CD4-positive, alpha-beta T cell treated with Interleukin-21 for 1 hour (primary cell): ENCODE measurements around the gene FGF12.
A peak's percentile ranks its signal among the peaks of the same experiment; 100 is the strongest.

Source experiments
- DNase-seq: peaks from one replicate; pipeline ENCODE4 v3.0.0-alpha.2; 2020

Gene FGF12

GRCh38 chr3:192487033-192487432 is 240.3 kb downstream of the FGF12 start:
- no peak for DNase-seq

- DNase-seq: no peak
Observed at GRCh38 chr3:192482809-192483208, 244.5 kb downstream of the FGF12 start.

GRCh38 chr3:192482391-192482790 is 244.9 kb downstream of the FGF12 start:
- DNase-seq: no peak

- DNase-seq: no peak
Observed at GRCh38 chr3:192481638-192482037, 245.7 kb downstream of the FGF12 start.

GRCh38 chr3:192467230-192468140 is 259.9 kb downstream of the FGF12 start:
- peak; percentile 52 for DNase-seq

- DNase-seq: no peak
Observed at GRCh38 chr3:192449036-192449435, 278.3 kb downstream of the FGF12 start.

GRCh38 chr3:192445770-192446644 is 281.3 kb downstream of the FGF12 start:
- no peak for DNase-seq

- no peak for DNase-seq
Observed at GRCh38 chr3:192444791-192445106, 282.6 kb downstream of the FGF12 start.

GRCh38 chr3:192444096-192444790 is 283.1 kb downstream of the FGF12 start:
- DNase-seq: peak; percentile 31

- no peak for DNase-seq
Observed at GRCh38 chr3:192435241-192435640, 292.1 kb downstream of the FGF12 start.

GRCh38 chr3:192434186-192434585 is 293.2 kb downstream of the FGF12 start:
- no peak for DNase-seq

- DNase-seq: no peak
Observed at GRCh38 chr3:192433704-192434103, 293.6 kb downstream of the FGF12 start.

GRCh38 chr3:192422997-192423342 is 304.4 kb downstream of the FGF12 start:
- no peak for DNase-seq

GRCh38 chr3:192422321-192422996 is 304.9 kb downstream of the FGF12 start:
- no peak for DNase-seq

- no peak for DNase-seq
Observed at GRCh38 chr3:192419312-192419711, 308.0 kb downstream of the FGF12 start.

- DNase-seq: no peak
Observed at GRCh38 chr3:192417559-192418055, 309.7 kb downstream of the FGF12 start.

GRCh38 chr3:192417017-192417416 is 310.3 kb downstream of the FGF12 start:
- no peak for DNase-seq

GRCh38 chr3:192413461-192413860 is 313.9 kb downstream of the FGF12 start:
- no peak for DNase-seq

- no peak for DNase-seq
Observed at GRCh38 chr3:192410684-192410960, 316.7 kb downstream of the FGF12 start.

GRCh38 chr3:192409838-192410683 is 317.3 kb downstream of the FGF12 start:
- no peak for DNase-seq

- DNase-seq: no peak
Observed at GRCh38 chr3:192409201-192409837, 318.0 kb downstream of the FGF12 start.
